WERI-Rb-1 (cell line): ENCODE measurements around the gene METTL26.

ENCODE experiments used
- DNase-seq: peaks from one replicate; pipeline ENCODE4 v3.0.0-alpha.2; 2020
- H3K27ac ChIP-seq: fragments of 250-450 bp; sonication (Bioruptor Pico); 2 replicates; pipeline ENCODE4 v1.5.1; 2020; ENCODE audit warnings: mild to moderate bottlenecking, moderate library complexity
- H3K27me3 ChIP-seq: fragments of 250-450 bp; sonication (Bioruptor Pico); 2 replicates; pipeline ENCODE4 v1.5.1; 2021; ENCODE audit warnings: mild to moderate bottlenecking, low read depth, moderate library complexity; ENCODE audit not compliant: insufficient read depth, severe bottlenecking
- H3K36me3 ChIP-seq: fragments of 250-450 bp; sonication (Bioruptor Pico); 2 replicates; pipeline ENCODE4 v1.5.1; 2020; ENCODE audit warnings: mild to moderate bottlenecking, moderate library complexity
- H3K4me3 ChIP-seq: 2 replicates; pipeline ENCODE4 v1.5.1; 2011; ENCODE audit warnings: low read depth, mild to moderate bottlenecking, control low read depth, low read length
- H3K9me3 ChIP-seq: fragments of 250-450 bp; sonication (Bioruptor Pico); 2 replicates; pipeline ENCODE4 v1.5.1; 2021; ENCODE audit warnings: mild to moderate bottlenecking, moderate library complexity; ENCODE audit not compliant: severe bottlenecking
- CTCF ChIP-seq: IDR thresholded peaks from 2 replicates; pipeline ENCODE4 v1.5.1; 2011; ENCODE audit warnings: low read depth, mild to moderate bottlenecking, control low read depth, inconsistent platforms, low read length

METTL26 gene

GRCh38 chr16:634996-635395 is 1.1 kb downstream of the METTL26 start:
- no peaks in the 10 kb centered on the region for H3K27me3 ChIP-seq
- H3K36me3 ChIP-seq = peaks cover 22% of the 10 kb centered on the region
- no peak for TF ChIP-seq CTCF
- DNase-seq = no peak
- no peaks in the 10 kb centered on the region for H3K9me3 ChIP-seq
- peak overlapping the region; percentile 88; the same call in 1 of the 2 replicates for H3K4me3 ChIP-seq
- no peak overlapping the region for H3K27ac ChIP-seq

GRCh38 chr16:634051-634670 is 1.9 kb downstream of the METTL26 start:
- no peak overlapping the region for H3K4me3 ChIP-seq
- DNase-seq = no peak
- TF ChIP-seq CTCF = no peak
- no peak overlapping the region for H3K27ac ChIP-seq
- H3K36me3 ChIP-seq = peaks cover 22% of the 10 kb centered on the region
- no peaks in the 10 kb centered on the region for H3K27me3 ChIP-seq
- H3K9me3 ChIP-seq = no peaks in the 10 kb centered on the region

- H3K36me3 ChIP-seq = peaks cover 29% of the 10 kb centered on the region
- DNase-seq = no peak
- H3K27ac ChIP-seq = no peak overlapping the region
- H3K27me3 ChIP-seq = no peaks in the 10 kb centered on the region
- H3K9me3 ChIP-seq = no peaks in the 10 kb centered on the region
- H3K4me3 ChIP-seq = no peak overlapping the region
- TF ChIP-seq CTCF = no peak
These were observed 2.6 kb downstream of the METTL26 start for GRCh38 chr16:633336-634050.

GRCh38 chr16:632486-633335 is 3.4 kb downstream of the METTL26 start:
- no peak overlapping the region for H3K4me3 ChIP-seq
- H3K9me3 ChIP-seq = no peaks in the 10 kb centered on the region
- H3K27ac ChIP-seq = no peak overlapping the region
- DNase-seq = no peak
- H3K27me3 ChIP-seq = no peaks in the 10 kb centered on the region
- TF ChIP-seq CTCF = no peak
- H3K36me3 ChIP-seq = peaks cover 37% of the 10 kb centered on the region

- DNase-seq = no peak
- H3K36me3 ChIP-seq = peaks cover 45% of the 10 kb centered on the region
- H3K4me3 ChIP-seq = no peak overlapping the region
- TF ChIP-seq CTCF = no peak
- H3K27me3 ChIP-seq = no peaks in the 10 kb centered on the region
- H3K27ac ChIP-seq = no peak overlapping the region
- no peaks in the 10 kb centered on the region for H3K9me3 ChIP-seq
These were observed 4.2 kb downstream of the METTL26 start for GRCh38 chr16:631808-632358.
